ENCODE measurements around the gene TLL2.

The TLL2 gene

GRCh38 chr10:96513305-96513697, 425 bp downstream of the TLL2 start:
- no peak overlapping the region for H3K4ac ChIP-seq (ENCODE audit: low read depth in 1 of 2, low read length in 2 of 2)
- no peak overlapping the region for H2BK5ac ChIP-seq (ENCODE audit: low read depth, low read length, poor library complexity, severe bottlenecking)
- peak overlapping the region; percentile 27 for H3K27ac ChIP-seq (ENCODE audit: low read length, poor library complexity, severe bottlenecking)
- no peak overlapping the region for H2BK15ac ChIP-seq (ENCODE audit: low read depth, poor library complexity, severe bottlenecking)
- peak overlapping the region; percentile 87 for H3K4me2 ChIP-seq (ENCODE audit: low read length, poor library complexity, severe bottlenecking)
- no peak overlapping the region for H2AK5ac ChIP-seq (ENCODE audit: low read length, severe bottlenecking)
- H3K18ac ChIP-seq (ENCODE audit: low read depth in 1 of 2, low read length in 2 of 2): no peak overlapping the region
- peaks cover 0 to 8% of the 10 kb centered on the region in 2 experiments for H3K36me3 ChIP-seq (ENCODE audit: control insufficient read depth in 1 of 2, insufficient read depth in 2 of 2, low read depth in 1 of 2, low read length in 2 of 2)
- no peak overlapping the region for H4K8ac ChIP-seq (ENCODE audit: low read length)
- peaks cover 11% of the 10 kb centered on the region for H3K79me1 ChIP-seq (replicated peaks; ENCODE audit: low read length, poor library complexity, severe bottlenecking)
- H3K9me3 ChIP-seq (ENCODE audit: control insufficient read depth, low read length): no peaks in the 10 kb centered on the region
- WGBS: 0% methylated on average over 24 of the region's 31 CpGs
- H3K4me3 ChIP-seq (ENCODE audit: insufficient read depth in 1 of 2, low read depth in 1 of 2, low read length in 2 of 2): peak overlapping the region; percentile 76
- H3K4me1 ChIP-seq (ENCODE audit: control insufficient read depth, insufficient read depth, low read depth, low read length): peaks cover 27% of the 10 kb centered on the region
- H3K14ac ChIP-seq (ENCODE audit: low read length in 2 of 2): no peak overlapping the region
- H2BK120ac ChIP-seq (ENCODE audit: low read depth, low read length): no peak overlapping the region
- no peak overlapping the region for H2BK12ac ChIP-seq (ENCODE audit: low read length in 2 of 2)
- H3K23ac ChIP-seq (ENCODE audit: low read length in 2 of 2): no peak overlapping the region
- H2AFZ ChIP-seq (ENCODE audit: low read depth, low read length): peak overlapping the region; percentile 51
- DNase-seq: no peak
- H4K91ac ChIP-seq (ENCODE audit: low read length): no peak overlapping the region
- peak overlapping the region; percentile 45 for H3K9ac ChIP-seq (ENCODE audit: low read length)
- peaks cover 0 to 15% of the 10 kb centered on the region in 2 experiments for H3K27me3 ChIP-seq (ENCODE audit: control insufficient read depth in 1 of 2, insufficient read depth in 1 of 2, low read length in 2 of 2)

- Histone ChIP-seq H2AK5ac (ENCODE audit: low read length, severe bottlenecking) (no peak overlapping the region), H2BK5ac (ENCODE audit: low read depth, low read length, poor library complexity, severe bottlenecking) (peak overlapping the region; percentile 74), H3K9me3 (ENCODE audit: control insufficient read depth, low read length) (no peaks in the 10 kb centered on the region), H3K14ac (ENCODE audit: low read length in 2 of 2) (no peak overlapping the region), H3K4me2 (ENCODE audit: low read length, poor library complexity, severe bottlenecking) (peak overlapping the region; percentile 87), H3K9ac (ENCODE audit: low read length) (peak overlapping the region; percentile 45), H3K36me3 (ENCODE audit: control insufficient read depth in 1 of 2, insufficient read depth in 2 of 2, low read depth in 1 of 2, low read length in 2 of 2) (peaks cover 0 to 4% of the 10 kb centered on the region in 2 experiments), H3K79me1 (replicated peaks; ENCODE audit: low read length, poor library complexity, severe bottlenecking) (peaks cover 15% of the 10 kb centered on the region), H3K4me3 (ENCODE audit: insufficient read depth in 1 of 2, low read depth in 1 of 2, low read length in 2 of 2) (peak overlapping the region; percentile 76), H2AFZ (ENCODE audit: low read depth, low read length) (no peak overlapping the region), H3K18ac (ENCODE audit: low read depth in 1 of 2, low read length in 2 of 2) (no peak overlapping the region), H3K27me3 (ENCODE audit: control insufficient read depth in 1 of 2, insufficient read depth in 1 of 2, low read length in 2 of 2) (peaks cover 0 to 15% of the 10 kb centered on the region in 2 experiments), H2BK15ac (ENCODE audit: low read depth, poor library complexity, severe bottlenecking) (no peak overlapping the region), H2BK120ac (ENCODE audit: low read depth, low read length) (no peak overlapping the region), H3K23ac (ENCODE audit: low read length in 2 of 2) (peak overlapping the region in 1 of 2 experiments; percentile 78), H3K4ac (ENCODE audit: low read depth in 1 of 2, low read length in 2 of 2) (no peak overlapping the region), H2BK12ac (ENCODE audit: low read length in 2 of 2) (peak overlapping the region in 1 of 2 experiments; percentile 4), H4K91ac (ENCODE audit: low read length) (no peak overlapping the region), H3K4me1 (ENCODE audit: control insufficient read depth, insufficient read depth, low read depth, low read length) (peaks cover 31% of the 10 kb centered on the region), H3K27ac (ENCODE audit: low read length, poor library complexity, severe bottlenecking) (peak overlapping the region; percentile 33), H4K8ac (ENCODE audit: low read length) (no peak overlapping the region)
- 1% methylated on average over 65 of the region's 65 CpGs for WGBS
- peak; percentile 30 for DNase-seq
Measured at GRCh38 chr10:96512524-96513304, 1.0 kb downstream of the TLL2 start.

GRCh38 chr10:96511044-96511945, 2.4 kb downstream of the TLL2 start:
- Histone ChIP-seq H3K9ac (ENCODE audit: low read length) (no peak overlapping the region), H3K4me1 (ENCODE audit: control insufficient read depth, insufficient read depth, low read depth, low read length) (peaks cover 37% of the 10 kb centered on the region), H3K18ac (ENCODE audit: low read depth in 1 of 2, low read length in 2 of 2) (no peak overlapping the region), H3K36me3 (ENCODE audit: control insufficient read depth in 1 of 2, insufficient read depth in 2 of 2, low read depth in 1 of 2, low read length in 2 of 2) (no peaks in the 10 kb centered on the region), H2AK5ac (ENCODE audit: low read length, severe bottlenecking) (peak overlapping the region; percentile 93), H3K27ac (ENCODE audit: low read length, poor library complexity, severe bottlenecking) (peak overlapping the region; percentile 58), H3K4me3 (ENCODE audit: insufficient read depth in 1 of 2, low read depth in 1 of 2, low read length in 2 of 2) (no peak overlapping the region), H3K14ac (ENCODE audit: low read length in 2 of 2) (no peak overlapping the region), H2AFZ (ENCODE audit: low read depth, low read length) (no peak overlapping the region), H4K8ac (ENCODE audit: low read length) (no peak overlapping the region), H2BK12ac (ENCODE audit: low read length in 2 of 2) (no peak overlapping the region), H3K4ac (ENCODE audit: low read depth in 1 of 2, low read length in 2 of 2) (no peak overlapping the region), H2BK120ac (ENCODE audit: low read depth, low read length) (no peak overlapping the region), H4K91ac (ENCODE audit: low read length) (no peak overlapping the region), H2BK5ac (ENCODE audit: low read depth, low read length, poor library complexity, severe bottlenecking) (no peak overlapping the region), H3K9me3 (ENCODE audit: control insufficient read depth, low read length) (no peaks in the 10 kb centered on the region), H3K4me2 (ENCODE audit: low read length, poor library complexity, severe bottlenecking) (peak overlapping the region; percentile 87), H3K27me3 (ENCODE audit: control insufficient read depth in 1 of 2, insufficient read depth in 1 of 2, low read length in 2 of 2) (peaks cover 0 to 18% of the 10 kb centered on the region in 2 experiments), H2BK15ac (ENCODE audit: low read depth, poor library complexity, severe bottlenecking) (no peak overlapping the region), H3K79me1 (replicated peaks; ENCODE audit: low read length, poor library complexity, severe bottlenecking) (peaks cover 24% of the 10 kb centered on the region), H3K23ac (ENCODE audit: low read length in 2 of 2) (no peak overlapping the region)
- DNase-seq: peak; percentile 31
- WGBS: 29% methylated on average over 5 of the region's 7 CpGs
